PFSK-1 (cell line): ENCODE results near the gene NAV3.

Source experiments
- POLR2AphosphoS5 ChIP-seq: IDR thresholded peaks from 2 replicates; pipeline ENCODE4 v1.6.1; 2012; ENCODE audit warnings: low read depth, mild to moderate bottlenecking, control low read depth, low read length, moderate library complexity
- TAF1 ChIP-seq: IDR thresholded peaks from 2 replicates; pipeline ENCODE4 v1.6.1; 2012; ENCODE audit warnings: low read length, control low read depth, borderline replicate concordance; ENCODE audit not compliant: insufficient read depth

DNA sequence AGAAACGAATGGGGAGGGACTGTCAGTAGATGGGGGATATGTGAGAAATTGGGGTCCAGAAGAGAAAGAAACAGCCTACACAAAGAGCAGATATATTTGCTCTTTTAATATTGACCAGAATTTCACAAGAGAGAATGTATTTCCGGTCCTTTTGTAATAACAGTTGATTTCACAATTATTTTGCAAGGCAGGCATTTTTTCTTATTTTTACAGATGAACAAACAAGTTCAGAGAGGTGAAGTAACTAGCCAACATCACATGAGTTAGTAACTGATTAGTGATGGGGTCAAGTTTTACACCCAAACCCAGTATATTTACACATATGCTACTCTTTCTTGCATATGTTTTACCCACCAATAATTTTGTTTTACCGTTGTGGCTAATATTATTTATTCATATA, 188.2 kb downstream of the NAV3 start:
- TF ChIP-seq POLR2AphosphoS5 (no peak), TAF1 (no peak)
